ENCODE measurements around the gene LMBRD2.
"Not testable (repeated sequence)": the region's sequence is repeated elsewhere in the genome, so short reads cannot be mapped to it uniquely, and the experiment has no call there.

The LMBRD2 gene

GRCh38 chr5:36151434-36152323, at the start of gene LMBRD2, which contains the start of gene SKP2:
Gene LMBRD2 (minus strand): TSS chr5:36151887. CDS start chr5:36143349, 8,538 bp downstream.
Gene SKP2 (plus strand): TSS chr5:36152111. CDS start chr5:36152263, 152 bp downstream.
- peak; percentile 99 for DNase-seq (ENCODE audit: low read depth, low spot score)

- no peak for DNase-seq (ENCODE audit: low read depth, low spot score)
Measured at GRCh38 chr5:36200513-36200912, 48.8 kb upstream of the LMBRD2 start.

GRCh38 chr5:36199620-36200019, 47.9 kb upstream of the LMBRD2 start:
- no peak for DNase-seq (ENCODE audit: low read depth, low spot score)

- not testable (repeated sequence) for DNase-seq (ENCODE audit: low read depth, low spot score)
Measured at GRCh38 chr5:36198783-36199182, 47.1 kb upstream of the LMBRD2 start.

- no peak for DNase-seq (ENCODE audit: low read depth, low spot score)
Measured at GRCh38 chr5:36198281-36198680, 46.6 kb upstream of the LMBRD2 start.

GRCh38 chr5:36193746-36194145, 42.1 kb upstream of the LMBRD2 start:
- no peak for DNase-seq (ENCODE audit: low read depth, low spot score)

GRCh38 chr5:36184408-36184807, 32.7 kb upstream of the LMBRD2 start:
- not testable (repeated sequence) for DNase-seq (ENCODE audit: low read depth, low spot score)

GRCh38 chr5:36181774-36182173, 30.1 kb upstream of the LMBRD2 start:
- DNase-seq (ENCODE audit: low read depth, low spot score): no peak

- no peak for DNase-seq (ENCODE audit: low read depth, low spot score)
Measured at GRCh38 chr5:36180556-36181350, 29.1 kb upstream of the LMBRD2 start.

- DNase-seq (ENCODE audit: low read depth, low spot score): no peak
Measured at GRCh38 chr5:36179950-36180349, 28.3 kb upstream of the LMBRD2 start.

GRCh38 chr5:36178524-36178890, 26.8 kb upstream of the LMBRD2 start:
- no peak for DNase-seq (ENCODE audit: low read depth, low spot score)

- DNase-seq (ENCODE audit: low read depth, low spot score): no peak
Measured at GRCh38 chr5:36177715-36178523, 26.2 kb upstream of the LMBRD2 start.

GRCh38 chr5:36177154-36177553, 25.5 kb upstream of the LMBRD2 start:
- no peak for DNase-seq (ENCODE audit: low read depth, low spot score)

GRCh38 chr5:36175043-36175442, 23.4 kb upstream of the LMBRD2 start:
- no peak for DNase-seq (ENCODE audit: low read depth, low spot score)

GRCh38 chr5:36174119-36174518, 22.4 kb upstream of the LMBRD2 start:
- no peak for DNase-seq (ENCODE audit: low read depth, low spot score)

GRCh38 chr5:36173426-36173825, 21.7 kb upstream of the LMBRD2 start:
- DNase-seq (ENCODE audit: low read depth, low spot score): no peak

GRCh38 chr5:36172599-36172998, 20.9 kb upstream of the LMBRD2 start:
- no peak for DNase-seq (ENCODE audit: low read depth, low spot score)

- DNase-seq (ENCODE audit: low read depth, low spot score): no peak
Measured at GRCh38 chr5:36170832-36171424, 19.2 kb upstream of the LMBRD2 start.

- DNase-seq (ENCODE audit: low read depth, low spot score): no peak
Measured at GRCh38 chr5:36168737-36169136, 17.1 kb upstream of the LMBRD2 start.

GRCh38 chr5:36164461-36164860, 12.8 kb upstream of the LMBRD2 start:
- no peak for DNase-seq (ENCODE audit: low read depth, low spot score)

- DNase-seq (ENCODE audit: low read depth, low spot score): no peak
Measured at GRCh38 chr5:36162810-36163486, 11.3 kb upstream of the LMBRD2 start.
